HL-60 (cell line): ENCODE measurements around the gene DAB2.
A peak's percentile ranks its signal among the peaks of the same experiment; 100 is the strongest.

Experiments
- DNase-seq, 2 experiments: peaks; one replicate each; pipeline ENCODE4 v3.0.0-alpha.2; 2010 to 2020; ENCODE audit warnings: low read depth in 1 of 2, low spot score in 1 of 2
- H3K27ac ChIP-seq: fragments of 250-450 bp; sonication (Bioruptor Pico); replicated peaks from 2 replicates; pipeline ENCODE4 v1.5.1; 2020; ENCODE audit warnings: mild to moderate bottlenecking, moderate library complexity
- H3K27me3 ChIP-seq: fragments of 250-450 bp; sonication (Bioruptor Pico); 2 replicates; pipeline ENCODE4 v1.5.1; 2021; ENCODE audit warnings: mild to moderate bottlenecking, moderate library complexity; ENCODE audit not compliant: insufficient read depth, poor library complexity, severe bottlenecking
- H3K4me3 ChIP-seq: replicated peaks from 2 replicates; pipeline ENCODE4 v1.5.1; 2011; ENCODE audit warnings: mild to moderate bottlenecking, control low read depth, low read length; ENCODE audit not compliant: insufficient read depth
- CTCF ChIP-seq: IDR thresholded peaks from one replicate; pipeline ENCODE4 v1.5.1; 2011; ENCODE audit warnings: low read length, control low read depth, inconsistent platforms; ENCODE audit not compliant: insufficient read depth
- GABPA ChIP-seq: IDR thresholded peaks from 2 replicates; pipeline ENCODE4 v1.6.1; 2012; ENCODE audit warnings: low read depth
- POLR2AphosphoS5 ChIP-seq: IDR thresholded peaks from 2 replicates; pipeline ENCODE4 v1.6.1; 2012; ENCODE audit warnings: low read depth
- REST ChIP-seq: IDR thresholded peaks from 2 replicates; pipeline ENCODE4 v1.6.1; 2012; ENCODE audit warnings: low read depth; ENCODE audit not compliant: insufficient replicate concordance
- SPI1 ChIP-seq: IDR thresholded peaks from 2 replicates; pipeline ENCODE4 v1.6.1; 2012; ENCODE audit warnings: low read depth, mild to moderate bottlenecking, borderline replicate concordance

DAB2 gene

GRCh38 chr5:39400713-39401578 is 23.8 kb downstream of the DAB2 start:
- TF ChIP-seq GABPA (no peak), SPI1 (no peak), POLR2AphosphoS5 (no peak), REST (no peak), CTCF (no peak)
- no peak overlapping the region for H3K4me3 ChIP-seq
- no peak for DNase-seq

GRCh38 chr5:39399135-39400036 is 25.4 kb downstream of the DAB2 start:
- DNase-seq: peak; percentile 65 to 75
- Histone ChIP-seq H3K4me3 (no peak overlapping the region), H3K27ac (no peak overlapping the region), H3K27me3 (no peaks in the 10 kb centered on the region)
- TF ChIP-seq REST (no peak), SPI1 (peak; percentile 54; the same call in 1 of the 2 replicates), GABPA (no peak)

More at GRCh38 chr5:39400713-39401578, 23.8 kb downstream of the DAB2 start:
- Histone ChIP-seq H3K27ac (no peak overlapping the region), H3K27me3 (no peaks in the 10 kb centered on the region)

GRCh38 chr5:39396843-39397242 is 27.9 kb downstream of the DAB2 start:
- H3K27ac ChIP-seq: no peak overlapping the region
- TF ChIP-seq GABPA: no peak
- TF ChIP-seq CTCF: no peak
- TF ChIP-seq POLR2AphosphoS5: no peak
- TF ChIP-seq SPI1: no peak
- TF ChIP-seq REST: no peak
- no peaks in the 10 kb centered on the region for H3K27me3 ChIP-seq

More at GRCh38 chr5:39396843-39397242, 27.9 kb downstream of the DAB2 start:
- DNase-seq: no peak
- no peak overlapping the region for H3K4me3 ChIP-seq
